HCT116 (cell line): Measurements from ENCODE around the gene ACBD7. TPM values are rescaled to one million over a fixed set of nuclear protein-coding genes. Genes with fewer than 3 reads are reported as not detected.

Experiments
- ATAC-seq: fragments of 200-7000 bp; cut with Tn5 transposase; 2 replicates; pipeline ENCODE4 v1.9.1; 2020; ENCODE audit warnings: mild to moderate bottlenecking, moderate library complexity
- BruUV-seq: library from RNA; stranded (reverse); fragments of 400-500 nt; replicated peaks from 2 replicates; lab custom pipeline; 2021; lab: Mats Ljungman, UMichigan
- CTCF ChIA-PET: fragments of 300-600 bp; sonication (Branson Sonifier 250); formaldehyde crosslinking; loops from one replicate; lab custom pipeline; 2021; ENCODE audit warnings: antibody characterized with exemption; lab: Charles Lee
- POLR2A ChIA-PET: fragments of 300-600, 350-600 bp; sonication (Branson Sonifier 250); formaldehyde crosslinking; loops from one replicate; lab custom pipeline; 2021; ENCODE audit warnings: antibody characterized with exemption; lab: Charles Lee
- RAD21 ChIA-PET, 2 experiments: fragments of 300-600 bp; sonication (Branson Sonifier 250); formaldehyde crosslinking; loops; one replicate each; lab custom pipeline; 2023; ENCODE audit warnings: low total read pairs in 2 of 2; ENCODE audit not compliant: uncharacterized antibody in 2 of 2, unreplicated experiment in 2 of 2, low non-redundant PET in 1 of 2; lab: Charles Lee
- DNase-seq: peaks from one replicate; pipeline ENCODE4 v3.0.0-alpha.2; 2010; ENCODE audit warnings: low read depth, low spot score
- H2AFZ ChIP-seq: fragments of 200-600 bp; shearing (Covaris generic), sonication (generic); 2 replicates; pipeline ENCODE4 v1.6.1; 2017; ENCODE audit warnings: low read depth, mixed run types, mixed read lengths, antibody characterized with exemption, low read length; ENCODE audit not compliant: poor library complexity, severe bottlenecking
- H3K27ac ChIP-seq: 2 replicates; pipeline ENCODE4 v1.5.1; 2012; ENCODE audit warnings: low read depth, low read length
- H3K27me3 ChIP-seq: fragments of 200-600 bp; sonication (generic); 2 replicates; pipeline ENCODE4 v1.6.1; 2016; ENCODE audit warnings: mixed run types, low read length, mixed read lengths; ENCODE audit not compliant: insufficient read depth
- H3K36me3 ChIP-seq, 2 experiments: fragments of 200-500 bp in 1 of 2; fragments of 200-600 bp in 1 of 2; sonication (Bioruptor generic) in 1 of 2; sonication (generic) in 1 of 2; 2 replicates each; pipeline versions ENCODE4 v1.5.1 to v1.6.1; 2014 to 2016; ENCODE audit warnings: low read length in 2 of 2, inconsistent platforms in 1 of 2, mixed read lengths in 1 of 2, mixed run types in 1 of 2; ENCODE audit not compliant: insufficient read depth in 2 of 2, control insufficient read depth in 1 of 2
- H3K4me1 ChIP-seq, 2 experiments: fragments of 200-600 bp in 1 of 2; sonication (generic) in 1 of 2; 2 replicates each; pipeline versions ENCODE4 v1.5.1 to v1.6.1; 2012 to 2017; ENCODE audit warnings: low read length in 2 of 2, inconsistent platforms in 1 of 2, mild to moderate bottlenecking in 1 of 2, mixed read lengths in 1 of 2, mixed run types in 1 of 2, moderate library complexity in 1 of 2; ENCODE audit not compliant: insufficient read depth in 2 of 2, control insufficient read depth in 1 of 2
- H3K4me2 ChIP-seq: fragments of 200-600 bp; sonication (generic); 2 replicates; pipeline ENCODE4 v1.6.1; 2017; ENCODE audit warnings: mixed run types, low read length, mixed read lengths
- H3K4me3 ChIP-seq, 2 experiments: fragments of 200-600 bp in 1 of 2; sonication (generic) in 1 of 2; replicated peaks in 1 of 2; 2 replicates each; pipeline ENCODE4 v1.5.1; 2011 to 2016; ENCODE audit warnings: low read length in 2 of 2, control low read depth in 1 of 2, low read depth in 1 of 2, mild to moderate bottlenecking in 1 of 2, mixed read lengths in 1 of 2, mixed run types in 1 of 2
- H3K79me2 ChIP-seq: fragments of 200-600 bp; sonication (generic); 2 replicates; pipeline ENCODE4 v1.6.1; 2017; ENCODE audit warnings: mild to moderate bottlenecking, mixed run types, low read length, moderate library complexity, mixed read lengths; ENCODE audit not compliant: insufficient read depth
- H3K9ac ChIP-seq: fragments of 200-600 bp; sonication (generic); 2 replicates; pipeline ENCODE4 v1.6.1; 2016; ENCODE audit warnings: low read length, mixed read lengths
- H3K9me2 ChIP-seq: fragments of 200-600 bp; sonication (generic), shearing (Covaris generic); 2 replicates; pipeline ENCODE4 v1.6.1; 2017; ENCODE audit warnings: mixed run types, mild to moderate bottlenecking, moderate library complexity; ENCODE audit not compliant: insufficient read depth
- H3K9me3 ChIP-seq, 2 experiments: fragments of 200-500 bp in 1 of 2; fragments of 200-600 bp in 1 of 2; sonication (Bioruptor generic) in 1 of 2; sonication (generic) in 1 of 2; 2 replicates each; pipeline ENCODE4 v1.6.1; 2014 to 2017; ENCODE audit warnings: low read length in 2 of 2, mixed read lengths in 2 of 2, inconsistent platforms in 1 of 2, low read depth in 1 of 2, mild to moderate bottlenecking in 1 of 2, mixed run types in 1 of 2, moderate library complexity in 1 of 2; ENCODE audit not compliant: control insufficient read depth in 1 of 2, insufficient read depth in 1 of 2
- H4K20me1 ChIP-seq: fragments of 200-600 bp; sonication (generic), shearing (Covaris generic); 2 replicates; pipeline ENCODE4 v1.6.1; 2017; ENCODE audit warnings: mixed run types, mild to moderate bottlenecking, moderate library complexity; ENCODE audit not compliant: insufficient read depth
- ATF3 ChIP-seq: IDR thresholded peaks from 2 replicates; pipeline ENCODE4 v1.6.1; 2012
- CEBPB ChIP-seq: IDR thresholded peaks from 2 replicates; pipeline ENCODE4 v1.6.1; 2012; ENCODE audit warnings: low read depth
- EZH2 ChIP-seq: fragments of 200-600 bp; sonication (generic); IDR thresholded peaks from 2 replicates; pipeline ENCODE4 v1.6.1; 2017; ENCODE audit warnings: antibody characterized with exemption, mixed run types
- MAX ChIP-seq: IDR thresholded peaks from 2 replicates; pipeline ENCODE4 v1.6.1; 2012
- POLR2A ChIP-seq: IDR thresholded peaks from 2 replicates; pipeline ENCODE4 v1.7.0; 2011; ENCODE audit warnings: borderline replicate concordance; ENCODE audit not compliant: insufficient read depth, insufficient read length; ENCODE audit errors: extremely low read depth
- RAD21 ChIP-seq: IDR thresholded peaks from 2 replicates; pipeline ENCODE4 v1.6.1; 2012; ENCODE audit warnings: low read depth, mild to moderate bottlenecking
- SIN3A ChIP-seq: IDR thresholded peaks from 2 replicates; pipeline ENCODE4 v1.6.1; 2012; ENCODE audit warnings: low read depth
- YY1 ChIP-seq: IDR thresholded peaks from 2 replicates; pipeline ENCODE4 v1.6.1; 2011; ENCODE audit warnings: low read length, low read depth, moderate library complexity, mild to moderate bottlenecking; ENCODE audit not compliant: insufficient replicate concordance; ENCODE audit errors: extremely low read depth
- ZBTB33 ChIP-seq: IDR thresholded peaks from 2 replicates; pipeline ENCODE4 v1.6.1; 2011; ENCODE audit warnings: mild to moderate bottlenecking, low read length, moderate library complexity; ENCODE audit not compliant: insufficient replicate concordance; ENCODE audit errors: extremely low read depth
- ZFX ChIP-seq: fragments of 450-650 bp; IDR thresholded peaks from 2 replicates; pipeline ENCODE4 v1.6.1; 2017
- ZNF274 ChIP-seq: fragments of 200-500 bp; sonication (Bioruptor generic); IDR thresholded peaks from 2 replicates; pipeline ENCODE4 v1.6.1; 2014; ENCODE audit warnings: mild to moderate bottlenecking, low read depth, low read length, inconsistent platforms
- intact Hi-C: fragments of 100-400 bp; cut with micrococcal nuclease; formaldehyde crosslinking; loops from 2 replicates; pipeline ENCODE4 v1.10.0; 2022
- total RNA-seq: library from RNA; stranded (reverse); gene quantifications from one replicate; pipeline ENCODE4 v1.2.1, GENCODE V29; 2021; ENCODE audit not compliant: unreplicated experiment
- TF ChIP-seq, protein P1 (sequence below), 3 experiments: fragments of 200-600 bp in 1 of 3; sonication (generic) in 1 of 3; IDR thresholded peaks in 2 of 3; conservative IDR thresholded peaks in 1 of 3; 2 replicates each; pipeline ENCODE4 v1.5.1; 2012 to 2017; ENCODE audit warnings: low read depth in 2 of 3, low read length in 2 of 3, antibody characterized with exemption in 1 of 3, borderline replicate concordance in 1 of 3, control low read depth in 1 of 3, mild to moderate bottlenecking in 1 of 3, mixed read lengths in 1 of 3, mixed run types in 1 of 3, moderate library complexity in 1 of 3; ENCODE audit not compliant: insufficient read depth in 1 of 3

Gene ACBD7
- total RNA-seq, 1 experiment from 2014 or later = 3.3 TPM

DNA sequence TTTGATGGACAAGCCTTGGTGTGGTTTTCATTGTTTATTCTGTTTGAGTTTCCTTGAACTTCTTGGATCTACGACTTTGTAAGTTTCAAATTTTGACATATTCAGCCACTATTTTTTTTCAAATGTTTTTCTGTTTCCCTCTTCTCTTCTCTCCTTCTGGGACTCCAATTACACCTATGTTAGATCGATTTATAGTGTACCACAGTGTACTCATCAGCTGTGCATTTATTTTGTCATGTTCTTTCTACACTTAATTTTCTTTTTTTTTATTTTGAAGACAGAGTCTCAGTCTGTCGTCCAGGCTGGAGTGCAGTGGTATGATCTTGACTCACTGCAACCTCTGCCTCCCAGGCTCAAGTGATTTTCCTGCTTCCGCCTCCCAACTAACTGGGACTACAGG lies 28.7 kb downstream of the ACBD7 start:
- DNase-seq = no peak
- H3K36me3 ChIP-seq = no peaks in the 10 kb centered on the region
- no peak overlapping the region for H3K4me3 ChIP-seq
- H3K9me3 ChIP-seq = no peaks in the 10 kb centered on the region
- H4K20me1 ChIP-seq = no peaks in the 10 kb centered on the region
- no peak overlapping the region for H3K27ac ChIP-seq
- no peaks in the 10 kb centered on the region for H3K79me2 ChIP-seq
- no peak overlapping the region for H3K4me2 ChIP-seq
- intact Hi-C loops = no loop called here
- H3K4me1 ChIP-seq = no peaks in the 10 kb centered on the region
- ATAC-seq = no peak
- H3K27me3 ChIP-seq = no peaks in the 10 kb centered on the region
- no peak overlapping the region for H2AFZ ChIP-seq
- H3K9ac ChIP-seq = no peak overlapping the region
- RAD21 ChIA-PET = no interaction called here
- POLR2A ChIA-PET = no interaction called here
- CTCF ChIA-PET = no interaction called here
- BruUV-seq = no TSS peak
- TF ChIP-seq YY1 (no peak), ZBTB33 (no peak), SIN3A (no peak), ATF3 (no peak), EZH2 (no peak), CEBPB (no peak), RAD21 (no peak), MAX (no peak), ZFX (no peak), POLR2A (no peak), ZNF274 (no peak)
- TF ChIP-seq, protein P1, sequence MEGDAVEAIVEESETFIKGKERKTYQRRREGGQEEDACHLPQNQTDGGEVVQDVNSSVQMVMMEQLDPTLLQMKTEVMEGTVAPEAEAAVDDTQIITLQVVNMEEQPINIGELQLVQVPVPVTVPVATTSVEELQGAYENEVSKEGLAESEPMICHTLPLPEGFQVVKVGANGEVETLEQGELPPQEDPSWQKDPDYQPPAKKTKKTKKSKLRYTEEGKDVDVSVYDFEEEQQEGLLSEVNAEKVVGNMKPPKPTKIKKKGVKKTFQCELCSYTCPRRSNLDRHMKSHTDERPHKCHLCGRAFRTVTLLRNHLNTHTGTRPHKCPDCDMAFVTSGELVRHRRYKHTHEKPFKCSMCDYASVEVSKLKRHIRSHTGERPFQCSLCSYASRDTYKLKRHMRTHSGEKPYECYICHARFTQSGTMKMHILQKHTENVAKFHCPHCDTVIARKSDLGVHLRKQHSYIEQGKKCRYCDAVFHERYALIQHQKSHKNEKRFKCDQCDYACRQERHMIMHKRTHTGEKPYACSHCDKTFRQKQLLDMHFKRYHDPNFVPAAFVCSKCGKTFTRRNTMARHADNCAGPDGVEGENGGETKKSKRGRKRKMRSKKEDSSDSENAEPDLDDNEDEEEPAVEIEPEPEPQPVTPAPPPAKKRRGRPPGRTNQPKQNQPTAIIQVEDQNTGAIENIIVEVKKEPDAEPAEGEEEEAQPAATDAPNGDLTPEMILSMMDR (IDR thresholded peaks at IDR 0.05 in 2 of 3, conservative IDR thresholded peaks at IDR 0.05 in 1 of 3; ENCODE audit: borderline replicate concordance in 1 of 3, insufficient read depth in 1 of 3, low read depth in 2 of 3, low read length in 2 of 3) = no peak
- no peaks in the 10 kb centered on the region for H3K9me2 ChIP-seq
